Breast epithelium (tissue), 3 donors: ENCODE data around the gene RECQL.

Experiments used
- POLR2A ChIP-seq: fragments of 450-650 bp; IDR thresholded peaks from one replicate; pipeline ENCODE4 v1.6.1; 2016; ENCODE audit warnings: antibody characterized with exemption, mild to moderate bottlenecking, moderate library complexity
- POLR2AphosphoS5 ChIP-seq, 3 donors: sonication (generic); formaldehyde crosslinking; IDR thresholded peaks; one replicate each; pipeline ENCODE4 v1.6.1; 2017; ENCODE audit warnings: antibody characterized with exemption in 3 of 3
- TF ChIP-seq, protein P1 (sequence below), 3 donors: fragments of 450-650 bp; IDR thresholded peaks; one replicate each; pipeline ENCODE4 v1.5.1; 2016 to 2017; ENCODE audit warnings: antibody characterized with exemption in 3 of 3, mild to moderate bottlenecking in 3 of 3, moderate library complexity in 3 of 3

DNA sequence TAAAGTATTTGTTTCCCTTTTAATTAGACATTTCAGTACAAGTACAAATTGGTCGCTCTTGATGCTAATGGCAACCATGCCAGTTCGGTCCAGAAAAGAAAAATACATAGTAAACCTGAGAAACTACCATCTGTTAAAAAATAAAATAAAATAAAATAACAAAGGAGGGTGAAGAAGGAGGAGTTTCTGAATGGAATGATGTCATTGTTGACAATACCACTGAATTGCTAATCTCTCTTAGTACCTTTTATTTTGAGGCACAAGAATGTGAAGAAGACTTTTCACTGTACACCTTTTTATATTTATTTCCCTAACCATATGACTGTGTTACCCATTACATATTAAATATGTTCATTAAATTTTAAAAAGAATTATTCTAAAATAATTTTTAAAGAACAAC is 44.1 kb upstream of the RECQL start:
- TF ChIP-seq POLR2A: no peak
- TF ChIP-seq, protein P1, sequence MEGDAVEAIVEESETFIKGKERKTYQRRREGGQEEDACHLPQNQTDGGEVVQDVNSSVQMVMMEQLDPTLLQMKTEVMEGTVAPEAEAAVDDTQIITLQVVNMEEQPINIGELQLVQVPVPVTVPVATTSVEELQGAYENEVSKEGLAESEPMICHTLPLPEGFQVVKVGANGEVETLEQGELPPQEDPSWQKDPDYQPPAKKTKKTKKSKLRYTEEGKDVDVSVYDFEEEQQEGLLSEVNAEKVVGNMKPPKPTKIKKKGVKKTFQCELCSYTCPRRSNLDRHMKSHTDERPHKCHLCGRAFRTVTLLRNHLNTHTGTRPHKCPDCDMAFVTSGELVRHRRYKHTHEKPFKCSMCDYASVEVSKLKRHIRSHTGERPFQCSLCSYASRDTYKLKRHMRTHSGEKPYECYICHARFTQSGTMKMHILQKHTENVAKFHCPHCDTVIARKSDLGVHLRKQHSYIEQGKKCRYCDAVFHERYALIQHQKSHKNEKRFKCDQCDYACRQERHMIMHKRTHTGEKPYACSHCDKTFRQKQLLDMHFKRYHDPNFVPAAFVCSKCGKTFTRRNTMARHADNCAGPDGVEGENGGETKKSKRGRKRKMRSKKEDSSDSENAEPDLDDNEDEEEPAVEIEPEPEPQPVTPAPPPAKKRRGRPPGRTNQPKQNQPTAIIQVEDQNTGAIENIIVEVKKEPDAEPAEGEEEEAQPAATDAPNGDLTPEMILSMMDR (IDR thresholded peaks at IDR 0.05): no peak
- TF ChIP-seq POLR2AphosphoS5 (IDR thresholded peaks at IDR 0.05): no peak
